GM23338 (cell line): ENCODE results near the gene SLC22A5. TPM values are rescaled to one million over a fixed set of nuclear protein-coding genes. Genes with fewer than 3 reads are reported as not detected.

Source experiments
- ATAC-seq: fragments of 200-7000 bp; cut with Tn5 transposase; 3 replicates; pipeline ENCODE4 v1.9.1; 2020
- DNase-seq: peaks from one replicate; pipeline ENCODE4 v3.0.0-alpha.2; 2015; ENCODE audit warnings: low spot score
- H2AFZ ChIP-seq: fragments of 200-600 bp; sonication (generic); 2 replicates; pipeline ENCODE4 v1.8.0; 2016; ENCODE audit warnings: antibody characterized with exemption, mild to moderate bottlenecking, moderate library complexity
- H3F3A ChIP-seq: fragments of 200-600 bp; sonication (generic); replicated peaks from 2 replicates; pipeline ENCODE4 v1.8.0; 2017; ENCODE audit warnings: antibody characterized with exemption, mixed run types, low read depth
- H3K27ac ChIP-seq: fragments of 200-600 bp; sonication (generic); 2 replicates; pipeline ENCODE4 v1.6.1; 2016; ENCODE audit warnings: low read depth
- H3K27me3 ChIP-seq: fragments of 200-600 bp; sonication (generic); 2 replicates; pipeline ENCODE4 v1.8.0; 2016; ENCODE audit warnings: mild to moderate bottlenecking, mixed run types, moderate library complexity; ENCODE audit not compliant: insufficient read depth
- H3K36me3 ChIP-seq: fragments of 200-600 bp; sonication (generic); 2 replicates; pipeline ENCODE4 v1.8.0; 2016; ENCODE audit warnings: mild to moderate bottlenecking; ENCODE audit not compliant: insufficient read depth
- H3K4me1 ChIP-seq: fragments of 200-600 bp; sonication (generic); 2 replicates; pipeline ENCODE4 v1.8.0; 2016; ENCODE audit warnings: mild to moderate bottlenecking, moderate library complexity; ENCODE audit not compliant: insufficient read depth
- H3K4me2 ChIP-seq: fragments of 200-600 bp; sonication (generic); 2 replicates; pipeline ENCODE4 v1.7.1; 2017; ENCODE audit warnings: mixed run types
- H3K4me3 ChIP-seq: fragments of 200-600 bp; sonication (generic); 2 replicates; pipeline ENCODE4 v1.6.1; 2016; ENCODE audit warnings: mixed run types
- H3K79me2 ChIP-seq: fragments of 200-600 bp; sonication (generic); replicated peaks from 2 replicates; pipeline ENCODE4 v1.8.0; 2017; ENCODE audit warnings: mild to moderate bottlenecking; ENCODE audit not compliant: insufficient read depth
- H3K9me2 ChIP-seq: fragments of 200-600 bp; sonication (generic); 2 replicates; pipeline ENCODE4 v1.8.0; 2017; ENCODE audit not compliant: insufficient read depth
- H4K20me1 ChIP-seq: fragments of 200-600 bp; sonication (generic); replicated peaks from 2 replicates; pipeline ENCODE4 v1.8.0; 2017; ENCODE audit warnings: mild to moderate bottlenecking; ENCODE audit not compliant: insufficient read depth
- H3K27ac Mint-ChIP-seq: 2 replicates; pipeline ENCODE4 v1.8.0; 2020; ENCODE audit warnings: inconsistent platforms, mild to moderate bottlenecking, moderate library complexity, mixed read lengths
- H3K27me3 Mint-ChIP-seq: 3 replicates; pipeline ENCODE4 v1.8.0; 2022; ENCODE audit warnings: low read depth, mild to moderate bottlenecking, moderate library complexity, mixed read lengths, inconsistent platforms; ENCODE audit not compliant: insufficient read depth, poor library complexity
- H3K36me3 Mint-ChIP-seq: 3 replicates; pipeline ENCODE4 v1.8.0; 2021; ENCODE audit warnings: low read depth, mild to moderate bottlenecking, inconsistent platforms, moderate library complexity, mixed read lengths
- H3K4me1 Mint-ChIP-seq: 3 replicates; pipeline ENCODE4 v1.8.0; 2020; ENCODE audit warnings: mild to moderate bottlenecking, inconsistent platforms, mixed read lengths
- H3K4me3 Mint-ChIP-seq: 3 replicates; pipeline ENCODE4 v1.8.0; 2021; ENCODE audit warnings: moderate library complexity, mild to moderate bottlenecking, inconsistent platforms, mixed read lengths
- H3K9me3 Mint-ChIP-seq: 3 replicates; pipeline ENCODE4 v1.8.0; 2020; ENCODE audit warnings: moderate library complexity, mild to moderate bottlenecking, inconsistent platforms, mixed read lengths
- CREB1 ChIP-seq: fragments of 250-450 bp; sonication (Bioruptor Pico); IDR thresholded peaks from 2 replicates; pipeline ENCODE4 v1.5.0; 2020; ENCODE audit warnings: low read depth, mild to moderate bottlenecking, moderate library complexity
- EZH2 ChIP-seq: fragments of 200-600 bp; sonication (generic); IDR thresholded peaks from one replicate; pipeline ENCODE4 v1.8.0; 2017; ENCODE audit warnings: antibody characterized with exemption, mild to moderate bottlenecking, low read depth; ENCODE audit not compliant: unreplicated experiment
- EZH2phosphoT487 ChIP-seq: fragments of 200-600 bp; sonication (generic); IDR thresholded peaks from one replicate; pipeline ENCODE4 v1.8.1; 2018; ENCODE audit warnings: antibody characterized with exemption; ENCODE audit not compliant: unreplicated experiment
- JUNB ChIP-seq: IDR thresholded peaks from one replicate; pipeline ENCODE4 v1.6.1; 2016; ENCODE audit warnings: antibody characterized with exemption; ENCODE audit not compliant: unreplicated experiment
- NANOG ChIP-seq: IDR thresholded peaks from 2 replicates; pipeline ENCODE4 v1.6.1; 2016; ENCODE audit warnings: antibody characterized with exemption, borderline replicate concordance
- POLR2AphosphoS5 ChIP-seq: IDR thresholded peaks from 2 replicates; pipeline ENCODE4 v1.6.1; 2016; ENCODE audit warnings: antibody characterized with exemption, low read depth
- STAT1 ChIP-seq: IDR thresholded peaks from one replicate; pipeline ENCODE4 v1.6.1; 2016; ENCODE audit warnings: antibody characterized with exemption; ENCODE audit not compliant: unreplicated experiment
- ZNF114 ChIP-seq: fragments of 250-450 bp; sonication (Bioruptor Pico); IDR thresholded peaks from 2 replicates; pipeline ENCODE4 v1.5.0; 2020; ENCODE audit warnings: mild to moderate bottlenecking, moderate library complexity
- ZNF331 ChIP-seq: fragments of 250-450 bp; sonication (Bioruptor Pico); IDR thresholded peaks from 2 replicates; pipeline ENCODE4 v1.5.0; 2020; ENCODE audit warnings: low read depth, mild to moderate bottlenecking, moderate library complexity
- polyA plus RNA-seq: library from polyadenylated mRNA; unstranded; fragments of >200 nt; fragmentation: Nextera tagmentation; extraction: Ambion mirVana; gene quantifications from 2 replicates; pipeline ENCODE4 v1.2.1, GENCODE V29; 2016
- total RNA-seq: library from RNA; depleted of rRNA; stranded (reverse); fragments of >200 nt; shearing (Covaris generic); gene quantifications from 2 replicates; pipeline ENCODE4 v1.2.3, GENCODE V29; 2014
- TF ChIP-seq, protein P1 (sequence below), 2 experiments: fragments of 200-600 bp in 1 of 2; sonication (generic) in 1 of 2; conservative IDR thresholded peaks; 2 replicates each; pipeline versions ENCODE4 v1.5.1 to v1.6.1; 2016 to 2017; ENCODE audit warnings: antibody characterized with exemption in 2 of 2, low read depth in 2 of 2, mild to moderate bottlenecking in 2 of 2, moderate library complexity in 1 of 2
- TF ChIP-seq, protein P2 (sequence below): IDR thresholded peaks from one replicate; pipeline ENCODE4 v1.6.1; 2018; ENCODE audit warnings: antibody characterized with exemption; ENCODE audit not compliant: unreplicated experiment
- TF ChIP-seq, protein P3 (sequence below): IDR thresholded peaks from 2 replicates; pipeline ENCODE4 v1.6.1; 2016; ENCODE audit warnings: antibody characterized with exemption

SLC22A5 gene
- total and polyA plus RNA-seq, 2 experiments from 2014 or later: 1.9 to 2.4 TPM

DNA sequence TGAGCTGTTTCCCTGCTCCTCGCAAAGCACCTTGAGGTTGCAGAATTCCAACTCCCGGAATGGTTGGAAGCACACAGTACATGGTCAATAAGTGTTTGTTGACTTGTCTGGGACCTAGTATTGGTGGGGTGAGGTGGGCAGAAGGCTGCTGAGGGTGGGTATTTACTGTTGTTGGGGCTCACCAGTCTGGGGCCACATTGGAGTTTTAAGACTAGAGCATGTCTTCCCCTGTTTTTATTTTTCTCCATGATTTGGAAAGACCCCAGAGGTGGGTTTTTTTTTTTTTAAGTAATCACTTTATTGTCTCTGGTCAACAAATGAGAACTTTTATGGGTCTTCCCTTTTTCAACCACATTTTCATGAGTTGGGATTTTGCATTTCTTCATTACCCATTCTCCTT lies 65.9 kb downstream of the SLC22A5 start (continued):
- TF ChIP-seq NANOG (no peak), EZH2 (no peak), JUNB (no peak), STAT1 (no peak)
- TF ChIP-seq, protein P1, sequence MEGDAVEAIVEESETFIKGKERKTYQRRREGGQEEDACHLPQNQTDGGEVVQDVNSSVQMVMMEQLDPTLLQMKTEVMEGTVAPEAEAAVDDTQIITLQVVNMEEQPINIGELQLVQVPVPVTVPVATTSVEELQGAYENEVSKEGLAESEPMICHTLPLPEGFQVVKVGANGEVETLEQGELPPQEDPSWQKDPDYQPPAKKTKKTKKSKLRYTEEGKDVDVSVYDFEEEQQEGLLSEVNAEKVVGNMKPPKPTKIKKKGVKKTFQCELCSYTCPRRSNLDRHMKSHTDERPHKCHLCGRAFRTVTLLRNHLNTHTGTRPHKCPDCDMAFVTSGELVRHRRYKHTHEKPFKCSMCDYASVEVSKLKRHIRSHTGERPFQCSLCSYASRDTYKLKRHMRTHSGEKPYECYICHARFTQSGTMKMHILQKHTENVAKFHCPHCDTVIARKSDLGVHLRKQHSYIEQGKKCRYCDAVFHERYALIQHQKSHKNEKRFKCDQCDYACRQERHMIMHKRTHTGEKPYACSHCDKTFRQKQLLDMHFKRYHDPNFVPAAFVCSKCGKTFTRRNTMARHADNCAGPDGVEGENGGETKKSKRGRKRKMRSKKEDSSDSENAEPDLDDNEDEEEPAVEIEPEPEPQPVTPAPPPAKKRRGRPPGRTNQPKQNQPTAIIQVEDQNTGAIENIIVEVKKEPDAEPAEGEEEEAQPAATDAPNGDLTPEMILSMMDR (conservative IDR thresholded peaks at IDR 0.05; ENCODE audit: low read depth in 2 of 2): no peak

DNA sequence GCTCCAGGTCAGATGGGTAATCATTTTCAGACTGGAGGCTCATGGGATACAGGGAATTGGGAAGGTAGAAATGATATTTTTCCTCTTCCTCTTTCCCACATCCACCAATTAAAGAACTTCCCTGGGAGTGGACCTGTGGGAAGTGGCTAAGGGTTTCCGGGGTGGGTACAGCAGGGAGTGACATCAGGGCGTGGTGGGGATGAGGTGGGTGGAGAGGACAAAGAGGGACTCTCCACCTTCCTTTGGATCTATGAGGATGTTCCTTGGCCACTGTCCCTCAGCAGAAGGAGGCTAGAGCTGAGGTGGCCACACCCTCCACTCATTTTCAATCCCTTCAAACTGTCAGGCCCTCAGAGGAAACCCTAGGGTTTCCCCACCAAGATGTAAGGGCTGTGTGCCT lies 66.4 kb downstream of the SLC22A5 start:
- no peaks in the 10 kb centered on the region for H3K9me3 Mint-ChIP-seq
- H3K27ac ChIP-seq: no peak overlapping the region
- H2AFZ ChIP-seq: no peak overlapping the region
- H3K79me2 ChIP-seq: no peaks in the 10 kb centered on the region
- no peak overlapping the region for H3K4me3 Mint-ChIP-seq
- H3K4me3 ChIP-seq: no peak overlapping the region
- peaks cover 3% of the 10 kb centered on the region for H3K27me3 Mint-ChIP-seq
- peaks cover 25% of the 10 kb centered on the region for H3K4me1 Mint-ChIP-seq
- H3K36me3 ChIP-seq: no peaks in the 10 kb centered on the region
- no peaks in the 10 kb centered on the region for H4K20me1 ChIP-seq
- peaks cover 3% of the 10 kb centered on the region; the same call in 1 of the 2 replicates for H3K4me1 ChIP-seq
- no peak overlapping the region for H3K27ac Mint-ChIP-seq
- no peak for ATAC-seq
- no peak for DNase-seq
- no peaks in the 10 kb centered on the region for H3K9me2 ChIP-seq
- no peaks in the 10 kb centered on the region for H3K36me3 Mint-ChIP-seq
- H3F3A ChIP-seq: no peaks in the 10 kb centered on the region
- H3K4me2 ChIP-seq: no peak overlapping the region
- no peaks in the 10 kb centered on the region for H3K27me3 ChIP-seq
- TF ChIP-seq ZNF331 (CRISPR knock-in tag) (no peak), EZH2 (no peak), CREB1 (CRISPR knock-in tag) (no peak), NANOG (no peak), EZH2phosphoT487 (no peak), ZNF114 (no peak), POLR2AphosphoS5 (no peak), JUNB (no peak)
- TF ChIP-seq, protein P2, sequence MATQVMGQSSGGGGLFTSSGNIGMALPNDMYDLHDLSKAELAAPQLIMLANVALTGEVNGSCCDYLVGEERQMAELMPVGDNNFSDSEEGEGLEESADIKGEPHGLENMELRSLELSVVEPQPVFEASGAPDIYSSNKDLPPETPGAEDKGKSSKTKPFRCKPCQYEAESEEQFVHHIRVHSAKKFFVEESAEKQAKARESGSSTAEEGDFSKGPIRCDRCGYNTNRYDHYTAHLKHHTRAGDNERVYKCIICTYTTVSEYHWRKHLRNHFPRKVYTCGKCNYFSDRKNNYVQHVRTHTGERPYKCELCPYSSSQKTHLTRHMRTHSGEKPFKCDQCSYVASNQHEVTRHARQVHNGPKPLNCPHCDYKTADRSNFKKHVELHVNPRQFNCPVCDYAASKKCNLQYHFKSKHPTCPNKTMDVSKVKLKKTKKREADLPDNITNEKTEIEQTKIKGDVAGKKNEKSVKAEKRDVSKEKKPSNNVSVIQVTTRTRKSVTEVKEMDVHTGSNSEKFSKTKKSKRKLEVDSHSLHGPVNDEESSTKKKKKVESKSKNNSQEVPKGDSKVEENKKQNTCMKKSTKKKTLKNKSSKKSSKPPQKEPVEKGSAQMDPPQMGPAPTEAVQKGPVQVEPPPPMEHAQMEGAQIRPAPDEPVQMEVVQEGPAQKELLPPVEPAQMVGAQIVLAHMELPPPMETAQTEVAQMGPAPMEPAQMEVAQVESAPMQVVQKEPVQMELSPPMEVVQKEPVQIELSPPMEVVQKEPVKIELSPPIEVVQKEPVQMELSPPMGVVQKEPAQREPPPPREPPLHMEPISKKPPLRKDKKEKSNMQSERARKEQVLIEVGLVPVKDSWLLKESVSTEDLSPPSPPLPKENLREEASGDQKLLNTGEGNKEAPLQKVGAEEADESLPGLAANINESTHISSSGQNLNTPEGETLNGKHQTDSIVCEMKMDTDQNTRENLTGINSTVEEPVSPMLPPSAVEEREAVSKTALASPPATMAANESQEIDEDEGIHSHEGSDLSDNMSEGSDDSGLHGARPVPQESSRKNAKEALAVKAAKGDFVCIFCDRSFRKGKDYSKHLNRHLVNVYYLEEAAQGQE: no peak
- TF ChIP-seq, protein P1 (conservative IDR thresholded peaks at IDR 0.05; ENCODE audit: low read depth in 2 of 2): no peak
- TF ChIP-seq, protein P3, sequence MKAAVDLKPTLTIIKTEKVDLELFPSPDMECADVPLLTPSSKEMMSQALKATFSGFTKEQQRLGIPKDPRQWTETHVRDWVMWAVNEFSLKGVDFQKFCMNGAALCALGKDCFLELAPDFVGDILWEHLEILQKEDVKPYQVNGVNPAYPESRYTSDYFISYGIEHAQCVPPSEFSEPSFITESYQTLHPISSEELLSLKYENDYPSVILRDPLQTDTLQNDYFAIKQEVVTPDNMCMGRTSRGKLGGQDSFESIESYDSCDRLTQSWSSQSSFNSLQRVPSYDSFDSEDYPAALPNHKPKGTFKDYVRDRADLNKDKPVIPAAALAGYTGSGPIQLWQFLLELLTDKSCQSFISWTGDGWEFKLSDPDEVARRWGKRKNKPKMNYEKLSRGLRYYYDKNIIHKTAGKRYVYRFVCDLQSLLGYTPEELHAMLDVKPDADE: no peak
